ENCODE results near the gene SLC22A31.
"Not testable (repeated sequence)": the region's sequence is repeated elsewhere in the genome, so short reads cannot be mapped to it uniquely, and the experiment has no call there.

Gene SLC22A31

DNA sequence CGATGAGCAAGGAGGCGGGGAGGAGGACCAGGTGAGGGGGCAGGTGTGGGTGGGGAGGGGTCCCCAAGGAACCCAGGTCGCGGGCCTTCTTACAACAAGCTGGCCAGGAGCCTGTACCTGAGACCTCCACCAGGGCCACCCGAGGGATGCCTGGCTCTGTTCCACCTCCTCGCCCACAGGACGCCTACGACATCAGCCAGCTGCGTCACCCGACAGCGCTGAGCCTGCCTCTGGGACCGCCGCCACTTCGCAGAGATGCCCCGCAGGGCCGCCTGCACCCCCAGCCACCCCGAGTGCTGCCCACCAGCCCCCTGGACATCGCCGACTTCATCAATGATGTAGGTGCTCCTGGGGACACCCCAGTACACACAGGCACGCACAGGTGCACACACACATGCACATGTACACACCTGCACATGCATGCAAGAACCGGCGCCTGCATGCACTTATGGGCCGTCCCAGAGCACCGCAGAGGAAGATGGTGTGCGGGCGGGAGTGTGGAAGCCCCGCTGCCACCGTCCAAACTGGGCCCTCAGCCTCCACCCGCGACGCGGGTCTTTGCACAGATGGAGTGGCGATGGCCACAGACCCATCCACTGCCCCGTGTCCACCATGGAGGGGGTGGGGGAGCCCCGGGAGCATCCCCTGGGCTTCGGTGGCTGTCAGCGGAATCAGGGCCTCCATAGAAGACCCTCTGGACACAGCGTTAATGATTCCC, 6.6 kb downstream of the SLC22A31 start:
- no peak for DNase-seq

DNA sequence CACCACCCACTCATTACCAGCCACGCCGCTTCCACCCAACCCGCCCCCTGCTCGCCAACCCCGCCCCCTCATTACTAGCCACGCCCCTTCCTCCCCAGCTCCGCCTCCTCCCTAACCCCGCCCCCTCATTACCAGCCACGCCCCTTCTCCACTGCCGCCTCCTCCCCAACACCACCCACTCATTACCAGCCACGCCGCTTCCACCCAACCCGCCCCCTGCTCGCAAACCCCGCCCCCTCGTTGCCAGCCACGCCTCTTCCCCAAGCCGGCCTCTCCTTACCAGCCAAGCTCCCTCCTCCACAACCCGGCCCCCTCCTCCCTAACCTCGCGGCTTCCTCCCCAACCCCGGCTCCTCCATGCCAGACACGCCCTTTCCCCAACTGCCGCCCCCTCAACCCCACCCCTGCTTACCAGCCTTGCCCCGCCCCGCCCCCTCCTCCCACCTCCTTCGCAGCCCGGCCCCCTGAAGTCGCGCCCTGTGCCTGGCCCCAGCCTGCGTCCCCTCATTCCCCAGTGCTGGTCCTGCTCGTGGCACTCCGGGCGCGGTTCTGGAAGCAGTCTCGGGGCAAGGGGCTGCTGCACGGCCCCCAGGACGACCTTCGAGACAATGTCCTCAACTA, 7.3 kb downstream of the SLC22A31 start:
- DNase-seq: peak in 2 of 51 donors; percentile 31

DNA sequence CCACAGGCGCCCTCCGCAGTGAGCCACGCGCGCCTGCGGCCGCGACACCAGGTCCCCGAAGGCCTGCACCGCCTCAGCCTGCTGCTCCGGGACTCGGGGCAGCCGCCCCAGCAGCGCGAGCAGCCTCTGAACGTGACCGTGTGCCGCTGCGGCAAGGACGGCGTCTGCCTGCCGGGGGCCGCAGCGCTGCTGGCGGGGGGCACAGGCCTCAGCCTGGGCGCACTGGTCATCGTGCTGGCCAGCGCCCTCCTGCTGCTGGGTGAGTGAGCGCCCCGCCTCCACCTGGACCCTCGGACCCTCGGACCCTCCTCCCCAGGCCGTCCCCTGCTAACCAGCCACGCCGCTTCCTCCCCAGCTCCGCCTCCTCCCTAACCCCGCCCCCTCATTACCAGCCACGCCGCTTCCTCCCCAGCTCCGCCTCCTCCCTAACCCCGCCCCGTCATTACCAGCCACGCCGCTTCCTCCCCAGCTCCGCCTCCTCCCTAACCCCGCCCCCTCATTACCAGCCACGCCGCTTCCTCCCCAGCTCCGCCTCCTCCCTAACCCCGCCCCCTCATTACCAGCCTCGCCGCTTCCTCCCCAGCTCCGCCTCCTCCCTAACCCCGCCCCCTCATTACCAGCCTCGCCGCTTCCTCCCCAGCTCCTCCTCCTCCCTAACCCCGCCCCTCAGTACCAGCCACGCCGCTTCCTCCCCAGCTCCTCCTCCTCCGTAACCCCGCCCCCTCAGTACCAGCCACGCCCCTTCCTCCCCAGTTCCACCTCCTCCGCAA, 8.0 kb downstream of the SLC22A31 start:
- peak in 13 of 51 donors; percentile 7 to 70 (median 31) for DNase-seq

DNA sequence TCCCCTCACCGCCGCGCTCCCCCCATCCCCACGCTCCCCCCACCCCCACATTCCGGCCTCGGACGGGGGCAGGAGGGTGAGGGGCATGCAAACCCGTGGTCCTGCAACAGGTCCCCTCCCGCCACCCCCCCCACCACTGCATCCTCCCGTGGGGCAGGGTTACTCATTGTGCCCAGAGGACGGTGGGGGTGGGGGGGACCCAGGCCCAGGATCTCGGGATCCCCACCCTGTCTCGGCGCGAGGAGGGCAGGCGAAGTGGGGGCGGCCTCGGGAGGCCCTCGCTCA, 8.5 kb downstream of the SLC22A31 start:
- DNase-seq: no peak

DNA sequence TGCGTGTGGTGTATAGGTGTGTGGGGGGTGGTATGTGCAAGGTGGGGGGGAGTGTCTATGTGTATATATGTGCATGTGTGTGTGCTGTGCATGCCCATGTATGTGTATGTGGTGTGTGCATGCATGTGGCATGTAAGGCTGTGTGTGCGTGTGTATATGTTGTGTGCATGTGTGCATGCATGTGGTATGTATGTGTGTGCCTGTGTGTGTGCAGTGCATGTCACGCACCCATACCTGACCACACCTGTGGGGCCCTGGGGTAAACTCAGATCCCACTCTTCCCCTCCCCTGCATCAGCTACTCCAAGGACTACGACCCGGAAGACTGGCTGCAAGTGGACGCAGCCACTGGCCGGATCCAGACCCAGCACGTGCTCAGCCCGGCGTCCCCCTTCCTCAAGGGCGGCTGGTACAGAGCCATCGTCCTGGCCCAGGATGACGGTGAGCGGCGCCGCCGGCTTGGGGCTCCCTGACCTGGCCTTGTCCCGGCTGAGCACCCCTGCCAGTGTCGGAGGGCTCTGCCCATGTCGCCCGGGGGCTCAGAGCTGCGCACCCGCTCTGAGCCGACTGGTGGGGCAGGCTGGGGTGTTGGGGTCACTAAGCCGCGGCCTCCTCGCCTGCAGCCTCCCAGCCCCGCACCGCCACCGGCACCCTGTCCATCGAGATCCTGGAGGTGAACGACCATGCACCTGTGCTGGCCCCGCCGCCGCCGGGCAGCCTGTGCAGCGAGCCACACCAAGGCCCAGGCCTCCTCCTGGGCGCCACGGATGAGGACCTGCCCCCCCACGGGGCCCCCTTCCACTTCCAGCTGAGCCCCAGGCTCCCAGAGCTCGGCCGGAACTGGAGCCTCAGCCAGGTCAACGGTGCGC, 9.1 kb downstream of the SLC22A31 start:
- no peak for DNase-seq

DNA sequence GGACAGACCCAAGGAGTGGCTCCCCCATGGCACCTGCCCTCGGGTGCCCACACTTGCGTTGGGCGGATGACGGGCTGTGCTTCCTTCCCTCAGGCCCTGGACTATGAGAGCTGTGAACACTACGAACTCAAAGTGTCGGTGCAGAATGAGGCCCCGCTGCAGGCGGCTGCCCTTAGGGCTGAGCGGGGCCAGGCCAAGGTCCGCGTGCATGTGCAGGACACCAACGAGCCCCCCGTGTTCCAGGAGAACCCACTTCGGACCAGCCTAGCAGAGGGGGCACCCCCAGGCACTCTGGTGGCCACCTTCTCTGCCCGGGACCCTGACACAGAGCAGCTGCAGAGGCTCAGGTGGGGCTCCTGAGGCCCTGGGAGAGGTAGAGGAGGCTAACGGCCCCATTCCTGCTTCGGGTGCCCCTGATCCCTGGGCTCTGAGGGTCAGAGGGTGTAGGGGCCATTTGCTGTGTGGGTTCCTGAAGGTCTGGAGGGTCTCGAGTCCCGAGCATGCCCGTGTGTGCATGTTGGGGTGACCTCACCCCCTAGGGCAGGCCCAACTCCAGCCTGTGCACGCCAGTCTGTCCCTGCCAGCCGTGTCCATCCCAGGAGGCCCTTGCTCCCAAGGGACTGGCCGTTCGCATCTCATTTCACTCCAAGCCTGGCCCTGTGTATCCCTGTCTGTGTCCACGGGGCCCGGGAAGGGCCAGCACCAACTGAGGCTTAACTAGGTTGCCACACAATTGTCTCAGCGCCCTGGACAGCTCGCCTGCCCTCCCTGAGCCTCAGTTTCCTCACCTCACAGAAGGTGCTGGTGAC, 10.0 kb downstream of the SLC22A31 start:
- no peak for DNase-seq

DNA sequence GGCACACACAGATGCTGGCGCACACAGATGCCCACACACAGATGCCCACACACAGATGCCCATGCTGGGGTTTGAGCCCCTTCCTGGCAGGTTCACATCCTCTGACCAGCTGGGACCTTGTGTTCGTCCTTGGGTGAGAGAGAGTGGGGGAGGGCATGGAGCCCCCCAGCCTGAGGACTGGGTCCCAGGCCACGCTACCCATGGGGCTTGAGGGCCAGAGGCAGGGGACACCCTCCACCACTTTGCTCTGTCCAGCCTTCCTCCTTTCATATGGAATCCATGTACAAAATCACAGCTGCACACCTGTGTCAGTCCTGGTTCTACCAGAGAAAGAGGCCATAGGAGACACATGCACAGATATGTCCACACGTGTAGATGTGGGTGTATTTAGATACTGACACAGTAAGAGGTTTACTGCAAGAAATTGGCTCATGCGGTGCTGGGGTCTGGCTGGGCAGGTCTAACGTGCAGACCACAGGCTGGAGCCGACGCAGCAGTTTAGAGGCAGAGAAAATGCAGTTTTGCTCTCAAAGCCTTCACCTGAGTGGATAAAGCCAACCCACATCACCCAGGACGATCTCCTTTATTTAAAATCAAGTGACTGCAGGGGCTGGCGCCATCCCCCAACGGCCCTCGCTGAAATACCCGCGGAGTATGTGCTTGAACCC, 10.8 kb downstream of the SLC22A31 start:
- no peak for DNase-seq

DNA sequence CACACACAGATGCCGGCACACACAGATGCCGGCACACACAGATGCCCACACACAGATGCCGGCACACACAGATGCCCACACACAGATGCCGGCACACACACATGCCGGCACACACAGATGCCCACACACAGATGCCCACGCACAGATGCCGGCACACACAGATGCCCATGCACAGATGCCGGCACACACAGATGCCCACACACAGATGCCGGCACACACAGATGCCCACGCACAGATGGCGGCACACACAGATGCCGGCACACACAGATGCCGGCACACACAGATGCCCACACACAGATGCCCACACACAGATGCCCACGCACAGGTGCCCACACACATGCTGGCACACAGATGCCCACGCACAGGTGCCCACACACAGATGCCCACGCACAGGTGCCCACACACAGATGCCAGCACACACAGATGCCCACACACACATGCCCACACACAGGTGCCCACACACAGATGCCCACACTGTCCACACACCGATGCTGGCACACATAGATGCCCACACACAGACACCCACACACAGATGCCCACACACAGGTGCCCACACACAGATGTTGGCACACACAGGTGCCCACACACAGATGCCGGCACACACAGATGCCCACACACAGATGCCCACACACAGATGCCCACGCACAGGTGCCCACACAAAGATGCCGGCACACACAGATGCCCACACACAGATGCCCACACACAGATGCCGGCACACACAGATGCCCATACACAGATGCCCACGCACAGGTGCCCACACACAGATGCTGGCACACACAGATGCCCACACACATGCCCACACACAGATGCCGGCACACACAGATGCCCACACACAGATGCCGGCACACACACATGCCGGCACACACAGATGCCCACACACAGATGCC, 11.6 kb downstream of the SLC22A31 start:
- not testable (repeated sequence) for DNase-seq

DNA sequence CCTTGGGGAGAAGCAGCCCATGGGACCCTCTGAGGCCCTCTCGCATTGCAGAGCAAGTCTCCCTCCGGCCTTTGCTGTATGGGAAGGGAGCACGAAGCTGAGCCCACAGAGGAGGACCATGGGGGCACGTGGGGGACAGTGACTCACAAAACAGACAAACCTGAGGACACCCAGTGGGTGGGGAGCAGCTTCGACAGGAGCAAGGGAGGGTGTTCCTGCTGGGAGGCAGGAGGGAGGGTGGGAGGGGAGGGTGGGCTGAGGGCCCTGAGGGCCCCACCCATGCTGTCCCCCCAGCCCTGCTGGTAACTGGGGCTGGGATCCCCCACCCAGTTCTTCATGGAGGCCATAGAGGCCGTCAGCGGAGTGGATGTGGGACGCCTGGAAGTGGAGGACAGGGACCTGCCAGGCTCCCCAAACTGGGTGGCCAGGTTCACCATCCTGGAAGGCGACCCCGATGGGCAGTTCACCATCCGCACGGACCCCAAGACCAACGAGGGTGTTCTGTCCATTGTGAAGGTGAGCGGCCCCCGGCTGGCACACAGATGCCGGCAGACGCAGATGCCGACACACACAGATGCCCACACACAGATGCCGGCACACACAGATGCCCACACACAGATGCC, 12.5 kb downstream of the SLC22A31 start:
- DNase-seq: no peak

DNA sequence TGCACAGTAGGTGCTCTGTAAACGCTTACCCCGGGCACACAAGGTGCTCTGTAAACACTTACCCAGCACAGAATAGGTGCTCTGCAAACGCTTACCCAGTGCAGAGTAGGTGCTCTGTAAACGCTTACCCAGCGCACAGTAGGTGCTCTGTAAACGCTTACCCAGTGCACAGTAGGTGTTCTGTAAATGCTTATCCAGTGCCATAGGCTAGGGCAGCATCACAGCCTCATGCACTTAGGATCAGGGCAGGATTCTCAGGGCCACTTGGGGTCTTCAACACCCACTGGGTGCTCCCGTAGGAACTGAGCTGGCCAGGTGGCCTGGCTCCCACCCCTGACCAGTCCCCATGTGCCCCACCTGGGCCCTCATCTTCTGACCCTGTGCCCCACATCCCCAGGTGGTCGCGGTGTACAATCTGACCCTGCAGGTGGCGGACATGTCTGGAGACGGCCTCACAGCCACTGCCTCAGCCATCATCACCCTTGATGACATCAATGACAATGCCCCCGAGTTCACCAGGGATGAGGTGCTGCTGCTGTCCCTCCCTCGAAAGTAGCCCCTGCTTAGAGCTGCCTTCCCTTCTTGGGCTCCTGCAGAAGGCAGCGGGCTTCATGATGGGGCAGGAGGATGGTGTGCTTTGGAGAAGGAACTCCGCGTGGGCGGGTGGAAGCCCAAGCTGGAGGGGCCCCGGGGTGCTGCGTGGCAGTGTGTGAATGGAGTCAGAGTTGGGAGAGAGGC, 13.1 kb downstream of the SLC22A31 start:
- no peak for DNase-seq

DNA sequence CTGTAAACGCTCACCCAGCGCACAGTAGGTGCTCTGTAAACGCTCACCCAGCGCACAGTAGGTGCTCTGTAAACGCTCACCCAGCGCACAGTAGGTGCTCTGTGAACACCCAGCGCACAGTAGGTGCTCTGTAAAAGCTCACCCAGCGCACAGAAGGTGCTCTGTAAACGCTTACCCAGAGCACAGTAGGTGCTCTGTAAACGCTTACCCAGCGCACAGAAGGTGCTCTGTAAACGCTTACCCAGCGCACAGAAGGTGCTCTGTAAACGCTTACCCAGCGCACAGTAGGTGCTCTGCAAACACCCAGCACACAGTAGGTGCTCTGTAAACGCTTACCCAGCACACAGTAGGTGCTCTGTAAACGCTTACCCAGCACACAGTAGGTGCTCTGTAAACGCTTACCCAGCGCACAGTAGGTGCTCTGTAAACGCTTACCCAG, 13.7 kb downstream of the SLC22A31 start:
- not testable (repeated sequence) for DNase-seq

DNA sequence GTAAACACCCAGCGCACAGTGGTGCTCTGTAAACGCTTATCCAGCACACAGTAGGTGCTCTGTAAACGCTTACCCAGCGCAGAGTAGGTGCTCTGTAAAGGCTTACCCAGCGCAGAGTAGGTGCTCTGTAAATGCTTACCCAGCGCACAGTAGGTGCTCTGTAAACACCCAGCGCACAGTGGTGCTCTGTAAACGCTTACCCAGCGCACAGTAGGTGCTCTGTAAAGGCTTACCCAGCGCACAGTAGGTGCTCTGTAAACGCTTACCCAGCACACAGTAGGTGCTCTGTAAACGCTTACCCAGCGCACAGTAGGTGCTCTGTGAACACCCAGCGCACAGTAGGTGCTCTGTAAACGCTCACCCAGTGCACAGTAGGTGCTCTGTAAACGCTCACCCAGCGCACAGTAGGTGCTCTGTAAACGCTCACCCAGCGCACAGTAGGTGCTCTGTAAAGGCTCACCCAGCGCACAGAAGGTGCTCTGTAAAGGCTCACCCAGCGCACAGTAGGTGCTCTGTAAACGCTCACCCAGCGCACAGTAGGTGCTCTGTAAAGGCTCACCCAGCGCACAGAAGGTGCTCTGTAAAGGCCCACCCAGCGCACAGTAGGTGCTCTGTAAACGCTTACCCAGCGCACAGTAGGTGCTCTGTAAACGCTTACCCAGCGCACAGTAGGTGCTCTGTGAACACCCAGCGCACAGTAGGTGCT, 14.3 kb downstream of the SLC22A31 start:
- not testable (repeated sequence) for DNase-seq

DNA sequence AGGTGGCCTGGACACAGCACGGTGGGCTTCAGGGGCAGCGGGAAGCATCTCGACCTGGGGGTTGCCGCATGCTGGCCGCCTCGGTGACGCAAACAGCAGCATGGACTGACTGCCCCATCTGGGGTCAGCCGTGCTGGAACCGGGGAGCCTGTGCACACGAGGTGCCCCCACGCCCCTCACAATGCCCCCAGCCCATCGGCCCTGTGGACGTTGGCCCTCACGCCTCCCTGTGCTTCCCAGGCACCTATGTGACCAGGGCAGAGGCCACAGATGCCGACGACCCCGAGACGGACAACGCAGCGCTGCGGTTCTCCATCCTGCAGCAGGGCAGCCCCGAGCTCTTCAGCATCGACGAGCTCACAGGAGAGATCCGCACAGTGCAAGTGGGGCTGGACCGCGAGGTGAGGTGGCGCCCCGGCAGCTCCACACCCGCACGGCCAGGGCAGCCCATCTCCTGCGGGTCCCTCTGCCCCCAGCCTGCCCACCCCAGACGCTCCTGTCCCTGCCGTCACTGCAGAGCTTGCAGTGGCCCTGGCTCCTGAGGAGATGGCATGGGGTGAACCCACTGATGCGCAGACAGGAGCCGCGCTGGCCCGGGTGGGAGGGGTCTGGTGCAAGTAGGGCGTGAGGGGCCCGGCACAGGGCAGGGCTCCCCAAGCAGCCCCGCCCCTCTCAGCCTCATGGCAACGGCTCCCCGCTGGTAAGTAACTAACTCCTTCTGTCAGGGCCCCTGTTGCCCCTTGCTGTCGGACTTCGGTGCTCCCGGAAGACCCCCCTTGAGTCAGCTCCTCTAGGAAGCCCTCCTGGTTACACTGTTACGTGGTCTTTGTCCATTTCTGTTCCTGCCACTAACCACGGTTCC, 15.2 kb downstream of the SLC22A31 start:
- no peak for DNase-seq

DNA sequence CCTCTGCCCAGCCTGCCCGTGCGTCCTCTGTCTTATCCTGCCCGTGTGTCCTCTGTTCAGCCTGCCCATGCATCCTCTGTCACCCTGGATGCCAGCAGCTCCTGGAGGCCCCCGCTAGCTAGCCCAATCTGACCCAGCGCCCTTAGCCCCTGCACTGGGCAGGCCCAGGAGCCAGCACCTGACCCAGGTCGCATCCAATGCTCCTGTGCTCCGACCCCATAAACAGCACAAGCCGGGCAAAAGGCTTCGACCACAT, 15.7 kb downstream of the SLC22A31 start:
- no peak for DNase-seq

DNA sequence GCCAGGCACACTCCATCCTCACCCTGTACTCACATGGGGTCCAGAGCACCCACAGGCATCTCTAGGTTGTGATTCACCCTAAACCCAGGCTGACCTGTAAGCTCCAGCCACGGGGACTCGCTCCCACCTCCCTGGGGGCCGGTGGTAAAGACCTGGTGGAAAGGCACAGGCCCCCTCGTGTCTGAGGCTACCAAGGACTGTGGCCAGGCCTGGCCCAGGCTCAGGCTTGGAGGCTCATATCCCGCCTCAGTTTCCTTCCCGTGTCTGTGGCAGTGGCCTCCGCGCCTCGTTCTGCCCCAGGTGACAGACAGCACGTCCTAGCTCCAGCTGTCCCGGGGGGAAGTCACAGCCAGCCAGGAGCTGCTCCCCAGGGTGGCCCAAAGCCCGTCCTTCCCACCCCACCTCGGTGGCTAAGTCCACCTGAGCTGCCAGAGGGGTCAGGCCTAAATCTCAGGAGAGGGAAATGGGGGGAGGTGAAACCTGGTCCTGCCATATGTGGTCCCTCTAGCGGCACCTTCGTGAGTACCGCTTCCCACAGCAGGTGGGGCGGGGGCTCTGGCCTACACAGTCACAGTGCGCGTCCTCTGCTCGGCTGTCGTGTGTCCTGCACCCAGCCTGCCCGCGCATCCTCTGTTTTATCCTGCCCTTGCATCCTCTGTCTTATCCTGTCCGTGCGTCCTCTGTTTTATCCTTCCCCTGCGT, 16.2 kb downstream of the SLC22A31 start:
- no peak for DNase-seq

DNA sequence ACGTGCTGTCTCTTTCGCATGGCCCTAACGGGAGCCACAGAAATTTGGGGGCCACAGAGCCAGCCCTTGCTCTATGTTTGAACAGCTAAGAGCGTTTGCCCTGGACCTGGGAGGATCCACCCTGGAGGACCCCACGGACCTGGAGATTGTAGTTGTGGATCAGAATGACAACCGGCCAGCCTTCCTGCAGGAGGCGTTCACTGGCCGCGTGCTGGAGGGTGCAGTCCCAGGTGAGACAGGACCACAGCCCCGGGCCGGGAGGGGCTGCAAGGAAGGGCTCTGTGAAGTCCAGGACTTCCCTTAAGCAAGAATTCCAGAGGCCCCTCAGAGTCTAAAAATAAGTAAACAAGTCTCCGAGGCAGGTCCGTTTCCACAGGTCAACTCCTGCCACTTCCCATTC, 16.9 kb downstream of the SLC22A31 start:
- no peak for DNase-seq

All from hypothalamus (tissue), 51 donors.